A549 treated with Hydrocortisone at 1 μM for 4 hours (cell line): ENCODE measurements around the gene TMEM170A. TPM values are rescaled to one million over a fixed set of nuclear protein-coding genes. Genes with fewer than 3 reads are reported as not detected.

Source experiments
- total RNA-seq: library from RNA; stranded (reverse); fragments of 200-300 nt; extraction: Qiagen RNA extraction; gene quantifications from 5 replicates; pipeline ENCODE4 v1.2.3, GENCODE V29; 2022

Gene TMEM170A
- 14.0 to 16.6 TPM (median 14.8 TPM) in 5 replicates for total RNA-seq

DNA sequence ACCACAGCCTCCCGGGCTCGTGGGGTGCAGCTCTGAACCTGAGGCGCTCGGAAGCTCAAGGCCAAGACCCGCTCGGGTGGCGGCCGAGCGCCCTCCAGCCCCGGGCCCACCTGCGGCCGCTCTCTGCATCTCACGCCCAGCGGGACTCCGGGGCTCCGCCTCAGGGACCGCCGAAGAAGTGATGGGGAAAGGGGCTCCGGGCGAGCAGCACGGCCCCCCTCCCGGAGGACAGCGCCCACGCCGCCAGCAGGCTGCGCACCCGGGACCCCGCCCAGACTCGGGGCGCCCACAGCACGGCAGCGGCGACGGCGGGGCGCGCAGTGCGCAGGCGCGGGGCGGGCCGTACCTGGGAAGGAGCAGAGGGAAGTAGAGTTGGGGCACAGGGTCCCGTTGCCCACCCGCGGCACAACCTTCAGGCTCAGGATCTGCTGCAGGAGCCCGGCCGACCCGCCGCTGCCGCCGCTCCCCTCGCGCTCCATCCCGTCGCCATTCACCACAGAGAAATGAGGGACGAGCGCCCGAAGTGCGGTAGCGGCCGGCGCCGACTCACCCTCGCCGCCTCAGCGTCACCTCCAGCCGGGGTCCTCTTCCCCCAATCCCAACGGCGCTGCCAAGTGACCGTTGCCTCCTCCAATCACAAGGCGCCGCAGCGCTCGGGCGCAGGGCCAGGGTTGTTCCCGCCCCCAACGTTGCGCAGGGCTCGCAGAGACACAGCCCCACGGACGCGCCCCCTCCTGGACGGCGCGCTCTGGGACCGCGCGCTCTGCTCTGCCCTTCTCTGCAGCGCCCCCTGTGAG is at the start of gene TMEM170A:
TMEM170A (minus strand) TSS at position 568 of the 797 bp plus-strand sequence; CDS start at position 479, 89 bp downstream.

GRCh38 chr16:75495076-75495674 is 30.7 kb upstream of the TMEM170A start, which contains the start of gene CHST6:
Gene CHST6 (minus strand): TSS chr16:75495441. CDS start chr16:75479828, 15,613 bp downstream.

DNA sequence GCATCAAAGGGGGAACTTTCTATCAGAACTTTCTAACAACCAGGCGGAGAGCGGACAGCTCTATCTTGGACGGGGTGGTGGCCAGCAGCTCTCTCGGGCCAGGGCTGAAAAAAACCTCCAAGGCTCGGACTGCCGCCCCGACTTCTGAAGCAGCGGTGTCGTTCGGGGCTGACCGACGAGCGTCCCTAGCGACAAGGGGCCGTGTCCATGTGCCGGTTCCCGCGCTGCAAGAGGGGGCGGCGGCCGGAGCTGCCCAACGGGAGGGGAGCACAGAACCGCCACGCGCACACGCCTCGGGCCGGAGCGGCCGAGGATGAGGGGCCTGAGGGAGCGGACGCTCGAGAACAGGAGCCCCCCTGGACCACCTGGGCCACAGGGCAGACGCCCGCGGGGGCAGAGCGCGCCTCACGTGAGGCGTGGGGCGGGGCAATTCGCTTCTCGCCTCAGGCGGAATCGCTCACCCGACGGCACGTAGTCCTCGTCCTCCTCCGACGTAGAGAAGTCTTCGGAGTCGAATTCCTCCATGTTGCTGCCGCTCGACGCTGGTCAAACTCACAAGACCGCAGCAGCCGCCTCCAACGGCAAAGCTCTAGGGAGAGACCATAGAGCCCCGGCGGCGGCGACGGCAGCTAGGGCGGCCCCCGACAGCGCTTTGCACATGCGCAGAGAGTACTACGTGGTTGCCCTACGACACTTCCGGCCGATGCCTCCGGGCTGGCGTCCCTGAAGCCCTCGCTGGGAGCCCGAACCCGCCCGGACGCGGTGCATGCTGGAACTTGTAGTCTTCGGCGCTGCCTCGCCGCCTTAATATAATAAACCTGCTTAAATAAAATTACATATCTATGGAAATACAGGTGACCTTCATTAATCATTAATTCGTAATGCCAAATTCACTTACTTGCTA is 31.4 kb downstream of the TMEM170A start, which contains the start of gene CFDP1:
CFDP1 (minus strand) TSS at position 676 of the 904 bp plus-strand sequence; CDS start at position 525, 151 bp downstream.

Other genes starting within 250 kb of the TMEM170A start
- not detected in 5 replicates for gene CTRB1, start 245.7 kb downstream of the TMEM170A start, total RNA-seq
- gene BCAR1, start 213.1 kb downstream of the TMEM170A start, total RNA-seq: 106 to 126 TPM (median 117 TPM) in 5 replicates
- gene CFDP1, start 31.2 kb downstream of the TMEM170A start, total RNA-seq: 65.1 to 75.3 TPM (median 67.1 TPM) in 5 replicates
- 0.10 to 0.27 TPM (median 0.16 TPM) in 5 replicates for gene CHST6, start 30.8 kb upstream of the TMEM170A start, total RNA-seq
- gene CHST5, start 71.4 kb upstream of the TMEM170A start, total RNA-seq: 0.16 to 0.35 TPM (median 0.29 TPM) in 3 of 5 replicates, not detected in the others
- 7.4 to 9.9 TPM (median 9.1 TPM) in 5 replicates for gene TMEM231, start 91.6 kb upstream of the TMEM170A start, total RNA-seq
- 80.7 to 90.0 TPM (median 88.0 TPM) in 5 replicates for gene GABARAPL2, start 101.7 kb upstream of the TMEM170A start, total RNA-seq
- gene ADAT1, start 158.6 kb upstream of the TMEM170A start, total RNA-seq: 32.9 to 41.5 TPM (median 37.0 TPM) in 5 replicates
- gene KARS1, start 183.0 kb upstream of the TMEM170A start, total RNA-seq: 159 to 177 TPM (median 171 TPM) in 5 replicates
- 42.2 to 45.1 TPM (median 43.8 TPM) in 5 replicates for gene TERF2IP, start 183.1 kb upstream of the TMEM170A start, total RNA-seq
- gene CPHXL2, start 212.3 kb upstream of the TMEM170A start, total RNA-seq: not detected in 5 replicates
- gene DUXB, start 236.8 kb upstream of the TMEM170A start, total RNA-seq: not detected in 5 replicates